Measurements from ENCODE around the gene EP400. TPM values are rescaled to one million over a fixed set of nuclear protein-coding genes. Genes with fewer than 3 reads are reported as not detected.
A peak's percentile ranks its signal among the peaks of the same experiment; 100 is the strongest.

The EP400 gene
- total and polyA plus RNA-seq, 12 donors = 11.5 to 43.2 (median 28.8) TPM

DNA sequence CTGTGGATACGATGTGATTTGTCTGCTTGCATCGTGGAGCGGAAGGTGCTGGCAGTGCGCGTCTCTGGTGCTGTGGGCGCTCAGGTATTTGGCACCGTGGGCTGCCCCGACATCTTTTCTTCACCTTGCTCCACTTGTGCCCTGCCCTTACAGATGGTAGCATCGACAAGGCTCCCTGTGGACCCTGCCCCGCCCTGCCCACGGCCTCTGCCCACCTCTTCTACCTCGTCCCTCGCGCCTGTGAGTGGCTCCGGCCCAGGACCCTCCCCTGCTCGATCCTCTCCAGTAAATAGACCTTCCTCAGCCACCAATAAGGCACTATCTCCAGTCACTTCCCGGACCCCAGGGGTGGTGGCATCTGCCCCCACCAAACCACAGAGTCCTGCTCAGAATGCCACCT, 36.6 kb downstream of the EP400 start:
- Histone ChIP-seq H3K9me3 (replicated peaks in 1 of 3) (no peaks in the 10 kb centered on the region), H3K27ac (no peak overlapping the region), H3K4me3 (no peak overlapping the region), H3K4me1 (replicated peaks in 1 of 2) (peaks cover 0 to 8% of the 10 kb centered on the region in 2 donors), H3K27me3 (no peaks in the 10 kb centered on the region), H3K36me3 (replicated peaks in 1 of 2) (peaks cover 0 to 80% of the 10 kb centered on the region in 2 donors)
- WGBS, 4 donors = 93 to 96% (median 95%) methylated on average over 12 to 17 of the region's 17 CpGs
- intact Hi-C loops (cut with DNase I) = no loop called here
- TF ChIP-seq POLR2A (IDR thresholded peaks at IDR 0.05) (no peak), CTCF (IDR thresholded peaks at IDR 0.05) (no peak)
- no peak for DNase-seq

- intact Hi-C loops (cut with DNase I) = no loop called here
- H3K27me3 ChIP-seq = no peaks in the 10 kb centered on the region
- H3K4me1 ChIP-seq (replicated peaks in 1 of 2) = peaks cover 0 to 8% of the 10 kb centered on the region in 2 donors
- H3K36me3 ChIP-seq (replicated peaks in 1 of 2) = peaks cover 0 to 80% of the 10 kb centered on the region in 2 donors
- no peak for DNase-seq
- 87 to 94% (median 90%) methylated on average over 5 of the region's 5 CpGs for WGBS, 4 donors
- H3K27ac ChIP-seq = no peak overlapping the region
- no peak overlapping the region for H3K4me3 ChIP-seq
- H3K9me3 ChIP-seq (replicated peaks in 1 of 3) = no peaks in the 10 kb centered on the region
- TF ChIP-seq POLR2A (IDR thresholded peaks at IDR 0.05) (no peak), CTCF (IDR thresholded peaks at IDR 0.05) (no peak)
Measured at GRCh38 chr12:131986910-131987309, 37.2 kb downstream of the EP400 start.

DNA sequence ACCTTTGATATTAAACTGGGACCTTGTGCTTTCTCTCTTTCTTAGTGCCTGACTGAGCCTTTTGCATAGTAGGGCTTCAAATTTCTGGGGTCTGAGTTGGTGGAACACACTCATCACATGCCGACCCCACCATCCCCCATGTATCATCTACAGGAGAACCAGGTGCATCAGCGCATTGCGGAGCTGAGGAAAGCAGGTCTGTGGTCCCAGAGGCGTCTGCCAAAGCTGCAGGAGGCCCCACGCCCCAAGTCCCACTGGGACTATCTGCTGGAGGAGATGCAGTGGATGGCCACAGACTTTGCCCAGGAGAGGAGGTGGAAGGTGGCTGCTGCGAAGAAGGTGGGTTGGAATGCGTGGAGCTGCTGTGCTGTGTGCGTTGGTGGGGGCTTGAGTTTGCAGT, 37.8 kb downstream of the EP400 start:
- no peak for DNase-seq
- Histone ChIP-seq H3K9me3 (replicated peaks in 1 of 3) (no peaks in the 10 kb centered on the region), H3K27me3 (no peaks in the 10 kb centered on the region), H3K36me3 (replicated peaks in 1 of 2) (peaks cover 0 to 78% of the 10 kb centered on the region in 2 donors), H3K4me1 (replicated peaks in 1 of 2) (peaks cover 0 to 8% of the 10 kb centered on the region in 2 donors), H3K4me3 (no peak overlapping the region), H3K27ac (no peak overlapping the region)
- TF ChIP-seq CTCF (IDR thresholded peaks at IDR 0.05) (no peak), POLR2A (IDR thresholded peaks at IDR 0.05) (no peak)
- intact Hi-C loops (cut with DNase I) = no loop called here
- whole genome bisulfite sequencing, 4 donors = 96 to 99% (median 96%) methylated on average over 7 to 8 of the region's 8 CpGs

- DNase-seq = peak in 1 of 7 donors; percentile 20
- H3K27ac ChIP-seq = peak overlapping the region in 1 of 5 donors; percentile 3
- TF ChIP-seq CTCF (IDR thresholded peaks at IDR 0.05) = no peak
- no peak for TF ChIP-seq POLR2A (IDR thresholded peaks at IDR 0.05)
- intact Hi-C loops (cut with DNase I) = no loop called here
- H3K4me3 ChIP-seq = no peak overlapping the region
- no peaks in the 10 kb centered on the region for H3K9me3 ChIP-seq (replicated peaks in 1 of 3)
- H3K36me3 ChIP-seq (replicated peaks in 1 of 2) = peaks cover 0 to 79% of the 10 kb centered on the region in 2 donors
- H3K4me1 ChIP-seq (replicated peaks in 1 of 2) = peaks cover 0 to 8% of the 10 kb centered on the region in 2 donors
- H3K27me3 ChIP-seq = no peaks in the 10 kb centered on the region
- WGBS, 4 donors = 73 to 84% (median 76%) methylated on average over 8 of the region's 8 CpGs
Measured at GRCh38 chr12:131988054-131988796, 38.5 kb downstream of the EP400 start.

All from adrenal gland (tissue), 12 donors.